GM18868 (cell line): Measurements from ENCODE around the gene PDE3B.
"Not testable (repeated sequence)": the region's sequence is repeated elsewhere in the genome, so short reads cannot be mapped to it uniquely, and the experiment has no call there.

Source experiments
- ATAC-seq: cut with Tn5 transposase; IDR thresholded peaks from one replicate; pipeline ENCODE4 v1.9.1; 2021; ENCODE audit warnings: mild to moderate bottlenecking, moderate library complexity; ENCODE audit not compliant: unreplicated experiment

The PDE3B gene

DNA sequence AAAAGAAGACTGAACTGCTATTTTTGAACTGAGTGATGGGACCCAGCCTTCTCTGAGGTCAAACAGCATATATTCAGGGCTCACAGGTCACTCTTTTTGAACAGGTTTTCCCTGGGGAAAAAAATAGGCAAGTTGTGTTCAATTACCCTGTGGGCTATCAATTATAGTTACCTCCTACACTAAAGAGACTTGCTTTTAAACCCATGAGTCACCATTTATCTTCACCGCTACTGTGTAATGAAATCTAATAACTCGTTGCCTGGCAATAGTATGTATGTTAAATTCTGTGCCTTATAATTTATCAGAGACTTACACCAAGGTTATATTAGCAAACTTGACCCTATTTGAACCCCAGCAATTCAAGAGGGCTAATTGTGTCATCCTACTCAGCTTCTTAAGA lies 149.9 kb downstream of the PDE3B start:
- no peak for ATAC-seq

DNA sequence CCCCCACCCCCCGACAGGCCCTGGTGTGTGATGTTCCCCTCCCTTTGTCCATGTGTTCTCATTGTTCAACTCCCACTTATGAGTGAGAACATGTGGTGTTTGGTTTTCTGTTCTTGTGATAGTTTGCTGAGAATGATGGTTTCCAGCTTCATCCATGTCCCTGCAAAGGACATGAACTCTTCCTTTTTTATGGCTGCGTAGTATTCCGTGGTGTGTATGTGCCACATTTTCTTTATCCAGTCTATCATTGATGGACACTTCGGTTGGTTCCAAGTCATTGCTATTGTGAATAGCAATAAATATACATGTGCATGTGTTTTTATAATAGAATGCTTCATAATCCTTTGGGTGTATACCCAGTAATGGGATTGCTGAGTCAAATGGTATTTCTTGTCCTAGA lies 152.4 kb downstream of the PDE3B start:
- not testable (repeated sequence) for ATAC-seq

DNA sequence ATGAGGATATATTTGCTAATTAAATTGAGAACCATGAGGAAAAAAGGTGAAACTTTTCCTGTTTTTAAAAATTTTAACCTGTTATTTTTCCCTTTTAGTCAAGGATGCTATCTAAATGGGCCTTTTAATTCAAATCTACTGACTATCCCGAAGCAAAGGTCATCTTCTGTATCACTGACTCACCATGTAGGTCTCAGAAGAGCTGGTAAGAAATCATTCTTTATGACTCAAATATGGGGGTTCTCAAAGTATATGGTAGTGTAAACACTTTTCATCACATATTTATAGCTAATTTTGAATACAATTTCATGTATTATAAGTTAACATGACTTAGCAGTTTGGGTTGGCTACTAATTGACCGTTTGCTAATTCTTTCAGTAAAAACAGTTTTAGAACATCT lies 160.2 kb downstream of the PDE3B start:
- ATAC-seq: no peak

DNA sequence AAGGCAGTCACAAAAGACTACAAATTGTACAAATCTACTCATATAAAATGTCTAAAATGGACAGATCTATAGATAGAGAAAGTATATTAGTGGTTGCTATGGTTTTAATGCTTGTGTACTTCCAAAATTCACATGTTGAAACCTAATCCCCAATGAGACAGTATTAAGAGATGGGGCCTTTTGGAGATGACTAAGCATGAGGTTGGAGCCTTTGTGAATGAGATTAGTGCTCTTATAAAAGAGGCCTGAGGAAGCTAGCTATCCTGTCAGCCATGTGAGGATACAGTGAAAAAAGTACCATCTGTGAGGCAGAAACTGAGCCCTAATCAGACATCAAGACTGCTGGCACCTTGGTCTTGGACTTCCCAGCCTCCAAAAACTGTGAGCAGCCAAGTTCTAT lies 165.9 kb downstream of the PDE3B start:
- no peak for ATAC-seq

DNA sequence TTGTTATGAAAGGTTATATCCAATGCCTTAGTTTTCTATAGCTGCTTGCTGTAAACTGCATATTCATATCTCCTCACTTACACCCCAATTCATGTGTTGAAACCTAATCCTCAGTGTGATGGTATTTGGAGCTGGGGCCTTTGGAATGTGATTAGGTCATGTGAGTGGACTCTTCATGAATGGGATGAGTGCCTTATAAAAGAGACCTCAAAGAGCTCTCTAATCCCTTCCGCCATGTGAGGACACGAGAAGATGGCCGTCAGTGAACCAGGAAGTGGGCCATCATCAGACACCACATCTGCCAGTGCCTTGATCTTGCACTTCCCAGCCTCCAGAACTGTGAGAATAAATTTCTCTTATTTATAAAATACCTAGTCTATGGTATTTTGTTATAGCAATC lies 169.2 kb downstream of the PDE3B start:
- ATAC-seq: no peak

DNA sequence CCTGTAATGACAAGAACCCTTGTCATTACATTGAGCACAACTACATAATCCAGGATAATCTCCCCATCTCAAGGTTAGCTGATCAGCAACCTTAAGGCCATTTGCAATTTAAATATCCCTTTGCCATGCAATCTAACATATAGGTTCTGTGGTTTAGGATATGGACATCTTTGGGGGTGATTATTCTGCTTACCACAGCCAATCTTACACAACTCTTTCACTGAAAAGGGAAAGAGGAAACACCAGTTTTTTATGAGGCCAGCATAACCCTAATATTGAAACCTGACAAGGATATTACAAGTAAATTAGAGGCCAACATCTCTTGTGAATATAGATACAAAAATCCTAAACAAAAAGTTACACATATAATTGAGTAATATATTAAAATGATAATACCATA lies 169.9 kb downstream of the PDE3B start:
- no peak for ATAC-seq

DNA sequence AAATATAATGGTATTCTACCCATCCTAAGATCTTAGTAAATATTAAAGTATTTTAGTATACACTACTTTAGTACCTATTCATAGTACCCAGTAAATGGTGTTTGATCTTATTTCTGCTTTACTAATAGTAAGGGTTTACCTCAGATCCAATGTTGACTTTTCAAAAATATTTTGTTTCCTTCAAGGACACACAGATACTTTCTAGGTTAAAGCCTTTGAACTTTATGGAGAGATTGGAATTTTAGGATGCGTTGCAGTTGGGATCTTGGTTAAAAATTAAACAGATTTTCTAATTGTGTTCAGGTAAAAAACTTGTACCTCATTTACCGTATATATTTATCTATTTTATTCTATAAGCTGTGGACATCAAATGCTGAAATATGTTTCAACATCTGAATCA lies 175.2 kb downstream of the PDE3B start:
- ATAC-seq: no peak

DNA sequence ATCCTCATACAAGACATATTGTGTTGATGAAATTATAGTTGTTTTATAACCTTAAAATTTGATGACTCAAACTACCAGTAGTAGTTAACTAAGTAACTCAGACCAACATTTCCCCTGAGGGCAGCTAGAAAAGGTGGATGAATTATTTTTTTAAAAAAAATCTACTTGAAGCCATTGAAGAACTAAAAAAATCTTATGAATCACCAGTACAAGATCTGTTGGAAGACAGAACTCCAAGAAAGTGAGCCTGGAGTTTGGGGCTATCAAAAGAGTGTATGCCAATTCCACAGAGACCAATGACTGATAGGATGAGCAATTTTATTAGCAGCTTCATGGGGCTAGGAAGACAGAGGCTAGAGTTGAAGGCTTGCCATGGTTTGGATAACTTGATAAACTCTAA lies 176.0 kb downstream of the PDE3B start:
- ATAC-seq: no peak

DNA sequence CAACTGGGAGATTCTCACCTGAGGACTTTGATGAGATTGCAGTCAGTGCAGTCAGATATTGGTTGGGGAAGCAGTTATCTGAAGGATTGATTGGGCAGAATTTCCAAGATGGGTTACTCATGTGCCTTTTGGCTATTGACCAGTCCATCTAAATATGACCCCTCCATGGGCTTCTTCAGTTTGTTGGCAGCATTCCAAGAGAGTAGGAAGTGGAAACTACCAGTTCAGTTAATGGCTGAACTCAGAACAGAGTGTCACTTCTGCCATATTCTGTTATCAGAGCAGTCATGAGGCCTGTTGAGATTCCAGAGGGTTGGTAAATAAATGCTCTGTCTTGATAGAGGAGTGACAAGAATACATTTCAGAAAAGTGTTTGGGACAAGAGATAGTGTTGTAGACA lies 177.4 kb downstream of the PDE3B start:
- no peak for ATAC-seq

DNA sequence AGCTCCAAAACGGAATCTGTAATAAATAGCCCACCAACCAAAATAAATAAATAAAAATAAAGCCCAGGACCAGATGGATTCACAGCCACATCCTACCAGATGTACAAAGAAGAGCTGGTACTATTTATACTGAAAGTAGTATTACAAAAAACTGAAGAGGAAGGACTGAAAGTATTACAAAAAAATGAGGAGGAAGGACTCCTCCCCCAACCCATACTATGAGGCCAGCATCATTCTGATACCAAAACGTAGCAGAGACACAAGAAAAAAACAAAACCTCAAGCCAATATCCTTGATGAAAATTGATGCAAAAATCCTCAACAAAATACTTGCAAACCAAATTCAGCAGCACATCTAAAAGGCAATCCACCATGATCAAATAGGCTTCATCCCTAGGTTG lies 183.0 kb downstream of the PDE3B start:
- ATAC-seq: no peak

DNA sequence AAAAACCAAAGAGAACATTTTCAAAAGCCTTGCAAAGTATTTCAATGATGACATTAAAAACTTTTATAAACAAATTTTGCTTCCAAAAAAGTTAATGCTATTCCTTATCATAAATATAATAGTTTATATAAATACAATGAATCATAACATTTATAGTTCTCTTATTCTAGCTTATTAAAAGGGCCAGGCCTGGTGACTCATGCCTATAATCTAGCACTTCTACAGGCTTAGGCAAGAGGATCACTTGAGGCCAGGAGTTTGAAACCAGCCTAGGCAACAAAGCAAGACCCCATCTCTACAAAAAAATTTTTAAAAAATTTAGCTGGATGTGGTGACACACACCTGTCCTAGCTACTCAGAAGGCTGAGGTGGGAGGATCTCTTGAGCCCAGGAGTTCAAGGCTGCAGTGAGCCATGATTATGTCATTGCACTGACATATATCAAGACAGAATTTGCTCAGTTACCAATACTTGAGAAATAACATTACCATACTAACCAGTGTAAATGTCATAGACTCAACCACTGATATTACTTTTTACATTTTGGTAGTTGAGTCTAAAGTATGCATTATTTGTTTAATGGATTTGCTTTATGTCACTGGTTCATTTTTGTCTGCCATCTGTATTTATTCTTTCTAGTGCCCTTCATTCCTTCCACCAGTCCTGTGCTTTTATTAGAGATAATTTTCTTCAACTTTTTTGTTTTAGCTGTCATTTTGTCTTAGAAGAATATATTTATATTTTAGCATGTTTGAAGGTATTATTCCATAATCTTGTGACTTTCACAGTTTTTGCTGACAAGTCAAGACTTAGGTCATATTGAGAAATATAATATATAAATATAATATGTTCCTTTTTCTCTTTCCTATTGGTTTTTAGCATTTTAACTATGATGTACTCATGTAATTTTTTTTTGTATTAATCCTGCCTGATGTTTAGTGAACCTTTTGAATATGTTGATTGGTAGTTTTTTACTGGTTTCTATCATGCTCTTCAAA lies 192.2 kb downstream of the PDE3B start:
- no peak for ATAC-seq

DNA sequence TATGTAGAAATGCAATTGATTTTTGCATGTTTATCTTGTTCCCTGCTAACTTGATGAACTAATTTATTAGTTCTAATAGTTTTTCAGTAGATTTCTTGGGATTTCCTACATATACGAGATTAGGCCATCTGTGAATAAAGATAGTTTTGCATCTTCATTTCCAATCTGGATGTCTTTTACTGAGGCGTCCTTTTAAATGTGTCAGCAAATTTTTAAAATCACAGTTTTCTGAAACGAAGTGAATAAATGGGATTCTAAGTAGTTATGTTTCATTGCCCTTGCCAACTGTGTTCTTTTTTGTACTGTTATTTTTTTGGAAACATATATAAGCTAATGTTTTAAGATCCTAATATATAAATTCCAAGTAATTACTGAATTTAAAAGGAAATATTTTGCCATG lies 198.4 kb downstream of the PDE3B start:
- ATAC-seq: no peak

DNA sequence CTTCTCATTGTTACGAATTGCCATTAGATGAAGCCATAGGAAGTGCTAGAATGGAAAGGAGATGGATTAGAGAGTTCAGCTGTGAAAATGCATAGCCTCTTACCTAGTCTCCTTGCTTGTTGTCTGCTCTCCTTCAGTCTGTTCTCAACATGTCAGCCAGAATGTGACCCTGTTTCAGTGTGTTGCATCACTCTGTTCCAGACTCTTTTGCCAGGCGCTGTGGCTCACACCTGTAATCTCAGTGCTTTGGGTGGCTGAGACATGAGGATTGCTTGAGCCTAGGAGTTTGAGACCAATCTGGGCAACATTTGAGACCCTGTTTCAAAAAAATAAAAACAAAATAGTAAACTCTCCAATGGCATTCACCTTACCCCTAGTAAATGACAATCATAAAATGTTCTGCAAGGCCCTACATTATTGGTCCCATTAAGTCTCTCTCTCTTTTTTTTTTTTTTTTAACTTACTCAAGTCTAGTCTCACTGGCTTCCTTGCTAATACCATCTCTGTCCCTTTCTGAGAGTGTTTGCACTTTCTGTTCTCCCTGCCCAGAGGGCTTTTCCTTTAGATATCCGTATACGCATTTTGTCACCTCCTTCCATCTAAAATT lies 209.1 kb downstream of the PDE3B start:
- ATAC-seq: no peak

DNA sequence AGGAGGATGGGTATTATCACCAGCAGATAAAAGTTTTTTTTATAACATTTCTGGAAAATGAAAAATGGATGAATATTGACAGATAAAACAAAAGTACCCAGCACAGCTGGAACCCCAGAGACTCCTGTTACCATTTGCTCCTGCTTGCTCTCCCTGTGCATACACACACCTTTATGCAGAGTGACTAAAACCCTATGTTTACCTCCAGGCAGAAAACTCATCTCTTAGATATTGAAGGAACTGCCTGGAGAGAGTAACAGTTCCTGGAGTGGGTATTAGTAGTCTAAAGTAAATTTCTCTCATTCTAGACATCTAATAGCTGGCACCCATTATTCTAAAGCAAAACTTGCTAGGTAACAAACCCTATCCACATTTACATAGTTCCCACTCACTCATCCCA lies 210.5 kb downstream of the PDE3B start:
- no peak for ATAC-seq

DNA sequence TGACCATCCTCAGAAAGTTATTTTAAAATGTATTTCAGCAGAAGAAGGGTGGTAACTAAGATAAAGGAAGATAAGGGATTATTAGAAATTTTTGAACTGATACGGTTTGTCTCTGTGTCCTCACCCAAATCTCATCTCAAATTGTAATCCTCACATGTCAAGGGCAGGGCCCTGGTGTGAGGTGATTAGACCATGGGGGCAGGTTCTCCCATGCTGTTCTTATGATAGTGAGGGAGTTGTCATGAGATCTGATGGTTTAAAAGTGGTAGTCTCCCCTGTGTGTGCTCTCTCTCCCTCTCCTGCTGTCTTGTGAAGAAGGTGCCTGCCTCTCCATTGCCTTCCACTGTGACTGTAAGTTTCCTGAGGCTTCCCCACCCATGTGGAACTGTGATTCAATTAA lies 212.3 kb downstream of the PDE3B start:
- ATAC-seq: no peak

DNA sequence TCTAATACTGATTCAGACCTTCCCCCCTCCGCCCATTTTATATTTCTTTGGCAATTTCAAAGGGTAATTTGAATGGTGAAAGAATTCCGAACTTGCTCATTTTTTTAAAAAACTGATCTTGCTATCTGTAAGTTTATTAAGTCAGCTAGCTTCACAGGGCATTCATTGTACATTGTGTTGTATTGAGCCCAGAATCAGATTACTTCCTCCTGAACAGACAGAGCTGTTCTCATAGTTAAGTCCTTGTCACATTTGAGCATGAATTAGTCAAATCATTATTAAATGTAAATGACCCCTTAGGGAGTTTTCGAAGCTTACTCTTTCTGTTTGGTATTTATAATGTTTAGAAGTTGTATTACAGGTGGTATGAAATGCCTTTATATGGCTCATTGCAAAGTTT lies 214.0 kb downstream of the PDE3B start:
- ATAC-seq: no peak

DNA sequence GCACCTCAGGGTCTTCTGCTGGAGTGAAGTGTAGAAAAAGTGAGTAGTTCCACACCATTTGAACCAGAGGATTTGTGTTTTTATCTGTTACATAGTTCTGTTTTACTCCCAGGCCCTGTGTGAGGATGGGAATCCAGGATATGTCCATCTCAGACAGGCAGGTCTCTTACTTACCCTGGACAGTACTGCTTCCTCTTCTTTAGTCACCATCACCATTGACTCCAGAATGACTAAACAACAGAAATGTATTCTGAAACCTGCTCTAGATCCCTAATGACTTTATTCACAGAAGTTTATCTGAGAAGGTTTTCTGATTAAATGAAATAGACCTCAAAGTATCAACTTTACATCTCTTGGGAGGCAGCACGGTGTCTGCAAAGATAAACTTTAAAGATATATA lies 214.8 kb downstream of the PDE3B start:
- ATAC-seq: no peak

DNA sequence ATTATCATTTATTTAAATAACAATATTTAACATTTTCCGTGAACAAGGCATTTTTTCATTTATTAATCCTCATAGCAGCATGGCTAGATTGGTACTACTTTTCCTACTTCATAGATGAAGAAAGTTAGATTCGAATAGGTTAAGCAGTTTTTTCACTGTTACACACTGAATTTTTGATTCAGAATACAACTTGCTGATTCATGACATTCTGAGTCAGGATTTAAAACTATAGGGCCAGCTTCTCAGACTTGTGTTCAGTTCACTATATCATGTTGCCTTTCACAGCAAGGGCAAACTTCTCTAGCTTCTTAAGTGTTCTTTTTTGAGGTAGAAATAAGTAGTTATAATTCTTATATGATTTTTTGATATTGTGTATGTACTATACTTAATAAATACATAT lies 216.9 kb downstream of the PDE3B start:
- no peak for ATAC-seq

DNA sequence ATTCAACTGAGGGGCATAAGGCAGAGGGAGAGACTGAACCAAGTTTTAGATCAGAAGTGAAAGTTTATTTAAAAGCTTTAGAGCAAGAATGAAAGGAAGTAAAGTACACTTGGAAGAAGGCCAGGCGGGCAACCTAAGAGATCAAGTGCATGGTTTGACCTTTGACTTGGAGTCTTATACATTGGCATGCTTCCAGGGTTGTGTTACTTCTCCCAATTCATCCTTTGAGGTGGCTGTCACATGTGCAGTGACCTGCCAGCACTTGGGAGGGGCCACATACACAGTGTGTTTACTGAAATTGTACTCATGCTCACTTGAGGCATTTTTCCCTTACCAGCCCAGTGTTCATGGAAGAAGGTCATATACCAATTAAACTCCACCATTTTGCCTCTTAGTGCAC lies 218.1 kb downstream of the PDE3B start:
- no peak for ATAC-seq

DNA sequence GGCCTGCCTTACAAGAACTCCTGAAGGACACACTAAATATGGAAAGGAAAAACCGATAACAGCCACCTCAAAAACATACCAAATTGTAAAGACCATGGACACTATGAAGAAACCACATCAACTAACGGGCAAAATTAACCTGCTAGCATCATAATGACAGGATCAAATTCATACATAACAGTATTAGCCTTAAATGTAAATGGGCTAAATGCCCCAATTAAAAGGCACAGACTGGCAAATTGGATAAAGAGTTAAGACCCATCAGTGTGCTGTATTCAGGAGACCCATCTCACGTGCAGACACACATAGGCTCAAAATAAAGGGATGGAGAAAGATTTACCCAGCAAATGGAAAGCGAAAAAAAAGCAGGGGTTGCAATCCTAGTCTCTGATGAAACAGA lies 220.2 kb downstream of the PDE3B start:
- not testable (repeated sequence) for ATAC-seq

DNA sequence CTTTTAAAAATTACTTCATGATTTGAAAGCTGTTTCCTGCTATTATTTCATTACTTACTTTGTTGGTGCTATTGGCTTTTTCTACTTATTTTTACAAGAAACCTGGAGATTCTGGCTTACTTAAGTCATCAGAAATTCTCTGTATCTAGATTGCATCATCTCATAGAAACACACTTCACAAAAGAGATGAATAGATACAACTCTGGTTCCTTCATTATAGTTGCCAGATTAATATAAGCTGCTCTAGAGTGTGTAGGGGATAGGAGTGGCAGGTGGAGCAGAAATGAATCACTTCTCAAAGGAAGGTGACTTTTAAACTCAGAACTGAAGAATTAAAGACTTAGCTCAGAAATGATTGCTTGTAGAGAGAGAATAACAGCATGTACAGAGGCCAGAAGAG lies 228.4 kb downstream of the PDE3B start:
- ATAC-seq: no peak

DNA sequence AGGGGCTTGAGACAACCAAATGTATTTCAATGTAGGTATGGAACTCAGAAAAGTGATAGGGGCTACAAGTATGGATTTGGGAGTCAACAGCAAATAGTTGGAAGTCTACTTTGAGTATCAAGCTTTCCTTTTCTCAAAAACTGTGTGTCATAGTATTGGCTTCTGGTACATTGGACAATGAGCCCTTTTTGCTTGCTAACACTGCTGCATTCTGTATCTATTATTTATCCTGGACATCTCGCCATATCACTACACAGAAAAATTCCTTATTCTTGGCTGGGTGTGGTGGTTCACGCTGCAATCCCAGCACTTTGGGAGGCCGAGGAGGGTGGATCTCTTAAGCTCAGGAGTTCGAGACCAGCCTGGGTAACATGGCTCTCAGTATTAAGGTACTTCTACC lies 230.0 kb downstream of the PDE3B start:
- no peak for ATAC-seq
